ENCODE results near the gene MTRF1. TPM values are rescaled to one million over a fixed set of nuclear protein-coding genes. Genes with fewer than 3 reads are reported as not detected.

Gene MTRF1
- total and polyA plus RNA-seq, 9 of the 15 experiments (the other 6 are each of a cell fraction or from before 2014, with no cell fraction given): 12.5 to 33.7 (median 20.1) TPM

- no peak for TF ChIP-seq ZBTB40 (IDR thresholded peaks at IDR 0.05)
- no peak for TF ChIP-seq ZBTB40 (CRISPR knock-in tag; IDR thresholded peaks at IDR 0.05)
- TF ChIP-seq PHF8 (IDR thresholded peaks at IDR 0.05; ENCODE audit: borderline replicate concordance, low read length): no peak
- TF ChIP-seq FOXO4 (CRISPR knock-in tag; IDR thresholded peaks at IDR 0.05): no peak
- no peak for TF ChIP-seq MLX (CRISPR knock-in tag; conservative IDR thresholded peaks at IDR 0.05)
- no peak for TF ChIP-seq SREBF2 (CRISPR knock-in tag; IDR thresholded peaks at IDR 0.05)
Observed at GRCh38 chr13:41250993-41251392, 12.4 kb downstream of the MTRF1 start (continued).
